ENCODE measurements around the gene DOP1B.
"Not testable (repeated sequence)": the region's sequence is repeated elsewhere in the genome, so short reads cannot be mapped to it uniquely, and the experiment has no call there.

DOP1B gene

DNA sequence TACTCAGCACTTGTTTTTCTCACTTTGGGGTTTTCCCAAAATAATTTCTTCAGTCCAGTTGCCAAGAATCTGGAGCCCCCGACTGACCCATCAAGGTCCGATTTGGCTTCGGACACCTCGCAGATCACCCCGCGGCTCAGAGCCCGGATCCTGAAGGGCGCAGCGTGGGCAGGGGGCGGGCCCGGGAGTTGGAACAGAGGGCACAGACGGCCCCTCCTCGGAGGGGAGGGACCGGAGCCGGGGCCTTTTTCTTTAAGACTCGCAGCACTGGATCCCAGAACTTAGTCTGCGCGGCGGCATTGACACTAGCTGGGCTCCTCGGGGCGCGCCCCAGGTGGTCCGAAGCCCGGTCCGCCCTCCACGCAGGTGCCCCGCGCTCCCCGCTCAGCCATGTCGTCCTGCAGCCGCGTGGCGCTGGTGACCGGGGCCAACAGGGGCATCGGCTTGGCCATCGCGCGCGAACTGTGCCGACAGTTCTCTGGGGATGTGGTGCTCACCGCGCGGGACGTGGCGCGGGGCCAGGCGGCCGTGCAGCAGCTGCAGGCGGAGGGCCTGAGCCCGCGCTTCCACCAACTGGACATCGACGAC, 21.7 kb upstream of the DOP1B start, which contains the start of gene CBR3:
TSS of gene CBR3 (plus strand) at position 277 of the 588 bp plus-strand sequence. CDS start at position 391, 114 bp downstream.
- peak in 4 of 5 experiments; percentile 16 to 75 (median 46) for DNase-seq

DNA sequence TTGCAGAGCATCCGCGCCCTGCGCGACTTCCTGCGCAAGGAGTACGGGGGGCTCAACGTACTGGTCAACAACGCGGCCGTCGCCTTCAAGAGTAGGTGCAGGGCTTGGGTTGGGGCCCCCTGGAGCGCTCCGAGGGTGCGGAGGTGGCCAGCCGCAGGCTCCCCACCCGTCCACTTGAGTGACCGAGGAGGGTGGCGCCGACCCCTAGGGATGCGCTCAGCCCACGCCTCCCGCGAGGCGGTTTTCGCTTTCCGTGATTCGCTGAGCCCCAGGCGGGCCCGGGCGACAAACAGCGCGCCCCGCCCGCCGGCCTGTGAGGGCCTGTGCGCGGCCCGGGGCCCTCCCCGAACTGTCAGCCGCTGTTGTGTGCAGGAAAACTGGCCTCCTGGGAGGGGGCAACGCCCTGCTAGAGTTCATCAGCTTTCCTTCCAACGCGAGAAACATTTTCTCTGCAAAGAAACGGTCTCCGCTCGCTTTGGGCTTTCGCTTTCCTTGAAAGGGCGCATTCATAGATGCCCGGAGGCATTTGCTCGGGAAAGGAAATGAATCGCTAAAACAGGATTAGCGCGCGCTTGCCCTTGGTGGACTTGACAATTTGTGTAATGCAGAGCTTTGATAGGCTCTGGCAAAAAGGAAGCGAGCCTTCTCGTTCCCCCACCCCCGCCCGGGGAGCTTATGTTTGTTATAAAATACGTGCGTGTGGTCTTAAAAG, 21.1 kb upstream of the DOP1B start:
- peak in 4 of 5 experiments; percentile 20 to 85 (median 36) for DNase-seq

- not testable (repeated sequence) for DNase-seq
These were observed 16.8 kb upstream of the DOP1B start for GRCh38 chr21:36139791-36140190.

GRCh38 chr21:36141513-36141925, 15.1 kb upstream of the DOP1B start:
- DNase-seq = peak; percentile 53 to 87 (median 84)

- not testable (repeated sequence) for DNase-seq
These were observed 12.4 kb upstream of the DOP1B start for GRCh38 chr21:36144233-36144632.

DNA sequence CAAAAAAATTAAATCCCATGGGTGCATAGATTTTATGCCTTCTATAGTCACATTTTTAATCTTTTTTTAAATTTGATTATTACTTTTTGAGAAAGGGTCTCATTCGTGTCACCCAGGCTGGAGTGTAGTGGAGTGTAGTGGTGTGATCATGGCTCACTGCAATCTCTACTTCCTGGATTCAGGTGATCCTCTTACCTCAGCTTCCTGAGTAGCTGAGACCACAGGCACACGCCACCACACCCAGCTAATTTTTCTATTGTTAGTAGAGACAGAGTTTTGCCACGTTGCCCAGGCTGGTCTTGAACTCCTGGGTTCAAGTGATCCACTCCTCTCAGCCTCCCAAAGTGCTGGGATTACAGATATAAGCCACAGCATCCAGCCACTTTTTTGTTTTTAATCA, 11.4 kb upstream of the DOP1B start:
- peak in 2 of 5 experiments; percentile 24 to 78 for DNase-seq

DNA sequence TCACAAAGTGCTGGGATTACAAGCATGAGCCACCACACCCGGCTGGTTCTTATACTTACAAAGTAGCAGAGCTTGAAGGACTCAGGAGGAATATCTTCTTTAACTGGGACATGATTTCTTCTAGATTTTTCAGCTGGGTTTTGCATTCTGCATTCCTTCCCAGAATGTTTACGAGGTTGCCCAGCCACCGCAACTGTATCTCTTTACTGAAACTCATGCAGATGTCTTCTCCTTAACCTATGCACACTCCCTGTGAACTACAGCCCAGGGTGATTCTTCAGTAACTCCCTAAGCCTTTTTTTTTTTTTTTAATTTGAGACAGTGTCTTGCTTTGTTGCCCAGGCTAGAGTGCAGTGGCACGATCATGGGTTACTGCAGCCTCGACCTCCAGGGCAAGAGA, 8.7 kb upstream of the DOP1B start:
- no peak for DNase-seq

DNA sequence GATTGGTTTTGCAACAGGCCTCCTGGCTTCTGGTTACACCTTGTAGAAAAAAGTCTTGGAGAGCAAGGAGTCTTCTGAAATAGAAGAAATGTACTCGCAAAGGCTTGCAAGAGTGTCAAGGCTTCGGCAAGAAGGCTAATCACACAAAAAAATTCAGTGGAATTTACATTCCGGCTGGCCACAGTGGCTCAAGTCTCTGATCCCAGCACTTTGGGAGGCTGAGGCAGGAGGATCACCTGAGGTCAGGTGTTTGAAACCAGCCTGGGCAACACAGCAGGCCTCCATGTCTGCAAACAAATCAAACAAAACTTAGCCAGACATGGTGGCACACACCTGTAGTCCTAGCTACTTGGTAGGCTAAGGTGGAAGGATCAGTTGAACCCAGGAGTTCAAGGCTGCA, 7.7 kb upstream of the DOP1B start:
- DNase-seq = no peak

GRCh38 chr21:36149788-36150711, 6.6 kb upstream of the DOP1B start:
- no peak for DNase-seq

DNA sequence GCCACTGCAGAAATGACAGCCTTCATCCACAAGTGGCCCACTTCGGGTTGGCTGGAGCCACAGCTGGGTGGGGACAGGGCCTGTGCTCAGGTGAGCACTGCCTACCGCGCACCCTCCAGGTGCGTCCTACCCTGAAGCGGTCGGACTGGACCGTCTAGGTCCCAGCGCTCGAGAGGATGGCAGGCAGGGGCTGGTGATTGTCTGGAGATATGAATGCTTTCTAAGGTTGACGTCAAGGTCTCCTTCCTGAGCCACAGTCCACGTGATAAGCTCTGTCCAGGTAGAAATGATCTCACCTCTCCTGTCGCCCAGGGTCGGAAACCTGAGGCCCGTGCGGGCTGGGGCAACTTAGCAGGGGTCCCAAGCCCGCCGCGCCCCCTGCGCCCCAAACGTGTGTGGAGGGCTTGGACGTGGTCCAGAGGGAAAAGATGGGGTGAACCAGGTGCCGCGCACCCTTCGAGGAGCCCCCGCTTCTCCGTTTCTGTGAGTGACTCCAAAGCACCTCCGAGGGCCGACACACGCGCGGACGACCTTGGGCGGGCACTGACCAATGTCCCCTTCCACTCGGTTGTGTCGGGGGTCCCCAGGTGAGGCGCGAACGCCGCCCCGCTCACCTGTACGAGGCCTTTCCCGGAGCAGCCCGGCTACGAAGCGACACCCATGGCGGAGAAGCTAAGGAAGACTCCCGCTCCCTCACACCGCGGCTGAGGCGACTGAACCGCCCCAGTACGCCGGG, 853 bp upstream of the DOP1B start:
- no peak for DNase-seq

DNA sequence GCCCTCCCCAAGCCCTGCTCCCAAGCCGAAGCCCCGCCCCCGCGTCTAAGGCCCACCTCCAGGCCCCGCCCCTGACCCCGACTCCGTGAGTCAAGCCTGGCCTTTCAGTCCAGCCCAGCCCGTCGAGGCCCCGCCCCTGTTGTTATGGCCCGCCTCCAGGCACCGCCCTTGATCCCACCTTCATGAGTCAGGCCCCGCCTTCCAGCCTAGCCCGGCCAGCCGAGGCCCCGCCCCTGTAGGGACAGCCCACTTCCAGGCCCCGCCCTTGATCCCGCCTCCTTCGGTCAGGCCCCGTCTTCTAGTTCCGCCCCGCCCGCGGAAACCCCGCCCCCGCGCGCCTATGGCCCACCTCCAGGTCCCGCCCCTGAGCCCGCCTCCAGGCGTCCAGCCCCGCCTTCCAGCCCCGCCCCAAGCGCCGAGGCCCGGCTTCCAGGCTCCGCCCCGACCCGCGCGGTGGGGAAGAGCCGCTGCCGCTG, 247 bp upstream of the DOP1B start:
- DNase-seq = peak; percentile 95 to 100 (median 100)

- DNase-seq = no peak
These were observed 2.8 kb downstream of the DOP1B start for GRCh38 chr21:36159356-36159921.

GRCh38 chr21:36160850-36161178, 4.2 kb downstream of the DOP1B start:
- no peak for DNase-seq

- no peak for DNase-seq
These were observed 6.0 kb downstream of the DOP1B start for GRCh38 chr21:36162631-36163030.

GRCh38 chr21:36163750-36164741, 7.4 kb downstream of the DOP1B start:
- no peak for DNase-seq

- DNase-seq = no peak
These were observed 8.7 kb downstream of the DOP1B start for GRCh38 chr21:36165356-36165755.

- DNase-seq = no peak
These were observed 10.1 kb downstream of the DOP1B start for GRCh38 chr21:36166705-36167104.

DNA sequence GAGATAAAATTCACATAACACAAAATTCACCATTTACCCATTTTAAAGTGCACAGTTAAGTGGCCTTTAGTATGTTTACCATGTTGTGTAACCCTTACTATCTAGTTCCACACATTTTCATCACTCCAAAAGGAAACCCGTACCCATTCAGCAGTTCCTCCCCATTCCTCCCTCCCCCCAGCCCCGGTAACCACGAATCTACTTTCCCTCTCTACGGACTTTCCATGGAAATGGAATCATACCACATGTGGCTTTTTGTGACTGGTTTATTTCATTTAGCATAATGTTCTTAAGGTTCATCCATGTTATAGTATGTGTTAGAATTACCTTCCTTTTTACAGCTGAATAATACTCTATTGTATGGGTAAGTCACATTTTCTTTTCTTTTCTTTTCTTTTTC, 10.9 kb downstream of the DOP1B start:
- no peak for DNase-seq

GRCh38 chr21:36169470-36170128, 13.0 kb downstream of the DOP1B start:
- no peak for DNase-seq

GRCh38 chr21:36170823-36171222, 14.2 kb downstream of the DOP1B start:
- DNase-seq = no peak

All from T-helper 2 cell (primary cell).